ENCODE results near the gene LRP6.

Gene LRP6

GRCh38 chr12:12209043-12209442 is 57.8 kb downstream of the LRP6 start:
- Histone ChIP-seq H3K9ac (ENCODE audit: low read length) (no peak overlapping the region), H3K9me3 (ENCODE audit: control insufficient read depth, low read length) (no peaks in the 10 kb centered on the region), H3K4me1 (ENCODE audit: control insufficient read depth, insufficient read depth, low read length) (peaks cover 3% of the 10 kb centered on the region), H3K4me3 (ENCODE audit: low read length) (no peak overlapping the region), H3K27me3 (ENCODE audit: control insufficient read depth, insufficient read depth, low read length) (no peaks in the 10 kb centered on the region), H3K36me3 (ENCODE audit: control insufficient read depth, insufficient read depth, low read length) (no peaks in the 10 kb centered on the region)

GRCh38 chr12:12207746-12208145 is 59.1 kb downstream of the LRP6 start:
- Histone ChIP-seq H3K36me3 (ENCODE audit: control insufficient read depth, insufficient read depth, low read length) (no peaks in the 10 kb centered on the region), H3K4me3 (ENCODE audit: low read length) (no peak overlapping the region), H3K9ac (ENCODE audit: low read length) (no peak overlapping the region), H3K4me1 (ENCODE audit: control insufficient read depth, insufficient read depth, low read length) (peaks cover 6% of the 10 kb centered on the region), H3K27me3 (ENCODE audit: control insufficient read depth, insufficient read depth, low read length) (no peaks in the 10 kb centered on the region), H3K9me3 (ENCODE audit: control insufficient read depth, low read length) (no peaks in the 10 kb centered on the region)

DNA sequence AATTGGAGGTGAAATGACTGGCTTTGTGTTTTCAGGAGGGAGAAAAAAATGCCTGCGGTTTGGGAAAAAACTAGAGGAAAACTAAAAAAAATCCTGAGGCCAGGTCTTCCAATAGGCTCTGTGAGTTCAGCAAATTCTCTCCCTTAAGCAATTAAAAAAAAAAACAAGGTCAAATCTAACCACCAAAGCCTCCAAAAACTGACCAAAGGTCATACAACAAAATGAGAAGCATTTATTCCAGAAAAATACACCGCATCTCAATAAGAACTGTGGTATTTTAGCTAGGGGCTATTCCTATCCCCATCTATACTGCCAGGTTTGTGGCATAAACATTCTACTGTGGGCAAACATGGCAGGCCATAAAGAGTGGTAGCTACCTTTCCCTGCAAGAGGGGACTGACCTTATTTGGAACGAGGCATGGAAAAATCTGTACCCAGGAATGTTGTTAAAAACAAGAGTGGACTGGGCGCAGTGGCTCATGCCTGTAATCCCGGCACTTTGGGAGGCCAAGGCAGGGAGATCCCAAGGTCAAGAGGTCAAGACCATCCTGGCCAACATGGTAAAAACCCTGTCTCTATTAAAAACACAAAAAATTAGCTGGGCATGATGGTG is 60.0 kb downstream of the LRP6 start:
- no peak overlapping the region for H3K9ac ChIP-seq (ENCODE audit: low read length)
- H3K36me3 ChIP-seq (ENCODE audit: control insufficient read depth, insufficient read depth, low read length), result no peaks in the 10 kb centered on the region
- H3K4me1 ChIP-seq (ENCODE audit: control insufficient read depth, insufficient read depth, low read length), result peaks cover 9% of the 10 kb centered on the region
- no peaks in the 10 kb centered on the region for H3K27me3 ChIP-seq (ENCODE audit: control insufficient read depth, insufficient read depth, low read length)
- H3K9me3 ChIP-seq (ENCODE audit: control insufficient read depth, low read length), result no peaks in the 10 kb centered on the region
- H3K4me3 ChIP-seq (ENCODE audit: low read length), result no peak overlapping the region

GRCh38 chr12:12202747-12203146 is 64.1 kb downstream of the LRP6 start:
- H3K4me3 ChIP-seq (ENCODE audit: low read length), result no peak overlapping the region
- no peaks in the 10 kb centered on the region for H3K27me3 ChIP-seq (ENCODE audit: control insufficient read depth, insufficient read depth, low read length)
- peaks cover 9% of the 10 kb centered on the region for H3K4me1 ChIP-seq (ENCODE audit: control insufficient read depth, insufficient read depth, low read length)
- H3K9ac ChIP-seq (ENCODE audit: low read length), result no peak overlapping the region
- no peaks in the 10 kb centered on the region for H3K9me3 ChIP-seq (ENCODE audit: control insufficient read depth, low read length)
- no peaks in the 10 kb centered on the region for H3K36me3 ChIP-seq (ENCODE audit: control insufficient read depth, insufficient read depth, low read length)

GRCh38 chr12:12202105-12202504 is 64.7 kb downstream of the LRP6 start:
- no peaks in the 10 kb centered on the region for H3K27me3 ChIP-seq (ENCODE audit: control insufficient read depth, insufficient read depth, low read length)
- H3K9ac ChIP-seq (ENCODE audit: low read length), result no peak overlapping the region
- no peak overlapping the region for H3K4me3 ChIP-seq (ENCODE audit: low read length)
- H3K4me1 ChIP-seq (ENCODE audit: control insufficient read depth, insufficient read depth, low read length), result peaks cover 9% of the 10 kb centered on the region
- H3K36me3 ChIP-seq (ENCODE audit: control insufficient read depth, insufficient read depth, low read length), result no peaks in the 10 kb centered on the region
- H3K9me3 ChIP-seq (ENCODE audit: control insufficient read depth, low read length), result no peaks in the 10 kb centered on the region

- H3K4me3 ChIP-seq (ENCODE audit: low read length), result no peak overlapping the region
- no peaks in the 10 kb centered on the region for H3K9me3 ChIP-seq (ENCODE audit: control insufficient read depth, low read length)
- no peak overlapping the region for H3K9ac ChIP-seq (ENCODE audit: low read length)
- H3K27me3 ChIP-seq (ENCODE audit: control insufficient read depth, insufficient read depth, low read length), result no peaks in the 10 kb centered on the region
- peaks cover 9% of the 10 kb centered on the region for H3K4me1 ChIP-seq (ENCODE audit: control insufficient read depth, insufficient read depth, low read length)
- peaks cover 5% of the 10 kb centered on the region for H3K36me3 ChIP-seq (ENCODE audit: control insufficient read depth, insufficient read depth, low read length)
These were observed 65.5 kb downstream of the LRP6 start for GRCh38 chr12:12201274-12201758.

DNA sequence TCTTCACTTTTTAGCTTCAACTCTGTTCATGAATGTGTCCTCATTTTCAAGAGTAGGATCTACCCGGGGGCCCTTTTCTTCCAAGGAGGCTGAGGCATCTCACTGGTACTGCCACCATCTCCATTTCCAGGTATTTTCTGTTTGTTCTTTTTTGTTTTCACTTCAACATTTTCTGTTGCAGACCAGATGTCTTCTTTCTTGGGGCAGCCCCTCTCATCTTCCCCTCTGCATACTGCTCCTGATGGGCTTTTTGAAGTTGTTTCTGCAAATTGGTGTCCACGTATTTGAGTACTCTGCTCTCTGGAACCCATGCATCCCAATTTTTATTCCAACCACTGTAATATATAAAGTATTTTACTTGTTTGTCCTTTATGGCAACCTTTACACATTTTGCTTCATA is 66.5 kb downstream of the LRP6 start:
- Histone ChIP-seq H3K36me3 (ENCODE audit: control insufficient read depth, insufficient read depth, low read length) (peaks cover 5% of the 10 kb centered on the region), H3K9ac (ENCODE audit: low read length) (no peak overlapping the region), H3K4me3 (ENCODE audit: low read length) (no peak overlapping the region), H3K27me3 (ENCODE audit: control insufficient read depth, insufficient read depth, low read length) (no peaks in the 10 kb centered on the region), H3K9me3 (ENCODE audit: control insufficient read depth, low read length) (no peaks in the 10 kb centered on the region), H3K4me1 (ENCODE audit: control insufficient read depth, insufficient read depth, low read length) (peaks cover 9% of the 10 kb centered on the region)

- peaks cover 6% of the 10 kb centered on the region for H3K4me1 ChIP-seq (ENCODE audit: control insufficient read depth, insufficient read depth, low read length)
- no peaks in the 10 kb centered on the region for H3K27me3 ChIP-seq (ENCODE audit: control insufficient read depth, insufficient read depth, low read length)
- peaks cover 5% of the 10 kb centered on the region for H3K36me3 ChIP-seq (ENCODE audit: control insufficient read depth, insufficient read depth, low read length)
- H3K4me3 ChIP-seq (ENCODE audit: low read length), result no peak overlapping the region
- H3K9me3 ChIP-seq (ENCODE audit: control insufficient read depth, low read length), result no peaks in the 10 kb centered on the region
- no peak overlapping the region for H3K9ac ChIP-seq (ENCODE audit: low read length)
These were observed 68.7 kb downstream of the LRP6 start for GRCh38 chr12:12198124-12198523.

- Histone ChIP-seq H3K9ac (ENCODE audit: low read length) (no peak overlapping the region), H3K36me3 (ENCODE audit: control insufficient read depth, insufficient read depth, low read length) (peaks cover 5% of the 10 kb centered on the region), H3K4me1 (ENCODE audit: control insufficient read depth, insufficient read depth, low read length) (peaks cover 6% of the 10 kb centered on the region), H3K4me3 (ENCODE audit: low read length) (no peak overlapping the region), H3K9me3 (ENCODE audit: control insufficient read depth, low read length) (no peaks in the 10 kb centered on the region), H3K27me3 (ENCODE audit: control insufficient read depth, insufficient read depth, low read length) (no peaks in the 10 kb centered on the region)
These were observed 69.7 kb downstream of the LRP6 start for GRCh38 chr12:12197128-12197527.

DNA sequence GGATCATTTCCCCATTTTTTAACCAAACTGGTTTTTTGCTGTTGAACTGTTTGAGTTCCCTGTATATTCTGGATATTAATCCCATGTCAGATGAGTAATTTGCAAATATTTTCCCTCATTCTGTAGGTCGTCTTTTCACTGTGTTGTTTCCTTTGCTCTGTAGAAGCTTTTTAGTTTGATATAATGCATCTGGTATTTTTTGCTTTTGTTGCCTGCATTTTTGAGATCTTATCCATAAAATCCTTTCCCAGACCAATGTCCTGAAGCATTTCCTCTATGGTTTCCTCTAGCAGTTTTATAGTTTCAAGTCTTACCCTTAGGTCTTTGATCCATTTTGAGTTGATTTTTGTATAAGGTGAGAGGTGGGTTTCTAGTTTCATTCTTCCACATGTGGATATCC is 71.3 kb downstream of the LRP6 start:
- H3K9ac ChIP-seq (ENCODE audit: low read length), result no peak overlapping the region
- H3K4me1 ChIP-seq (ENCODE audit: control insufficient read depth, insufficient read depth, low read length), result peaks cover 6% of the 10 kb centered on the region
- H3K36me3 ChIP-seq (ENCODE audit: control insufficient read depth, insufficient read depth, low read length), result peaks cover 5% of the 10 kb centered on the region
- no peak overlapping the region for H3K4me3 ChIP-seq (ENCODE audit: low read length)
- no peaks in the 10 kb centered on the region for H3K27me3 ChIP-seq (ENCODE audit: control insufficient read depth, insufficient read depth, low read length)
- H3K9me3 ChIP-seq (ENCODE audit: control insufficient read depth, low read length), result no peaks in the 10 kb centered on the region

- Histone ChIP-seq H3K9ac (ENCODE audit: low read length) (no peak overlapping the region), H3K36me3 (ENCODE audit: control insufficient read depth, insufficient read depth, low read length) (peaks cover 5% of the 10 kb centered on the region), H3K4me3 (ENCODE audit: low read length) (no peak overlapping the region), H3K4me1 (ENCODE audit: control insufficient read depth, insufficient read depth, low read length) (peaks cover 6% of the 10 kb centered on the region), H3K27me3 (ENCODE audit: control insufficient read depth, insufficient read depth, low read length) (no peaks in the 10 kb centered on the region), H3K9me3 (ENCODE audit: control insufficient read depth, low read length) (no peaks in the 10 kb centered on the region)
These were observed 71.8 kb downstream of the LRP6 start for GRCh38 chr12:12195081-12195480.

- H3K27me3 ChIP-seq (ENCODE audit: control insufficient read depth, insufficient read depth, low read length), result no peaks in the 10 kb centered on the region
- H3K9me3 ChIP-seq (ENCODE audit: control insufficient read depth, low read length), result no peaks in the 10 kb centered on the region
- H3K9ac ChIP-seq (ENCODE audit: low read length), result no peak overlapping the region
- peaks cover 5% of the 10 kb centered on the region for H3K36me3 ChIP-seq (ENCODE audit: control insufficient read depth, insufficient read depth, low read length)
- peaks cover 6% of the 10 kb centered on the region for H3K4me1 ChIP-seq (ENCODE audit: control insufficient read depth, insufficient read depth, low read length)
- H3K4me3 ChIP-seq (ENCODE audit: low read length), result no peak overlapping the region
These were observed 72.6 kb downstream of the LRP6 start for GRCh38 chr12:12194206-12194605.

GRCh38 chr12:12191008-12191407 is 75.8 kb downstream of the LRP6 start:
- Histone ChIP-seq H3K4me1 (ENCODE audit: control insufficient read depth, insufficient read depth, low read length) (peaks cover 6% of the 10 kb centered on the region), H3K27me3 (ENCODE audit: control insufficient read depth, insufficient read depth, low read length) (no peaks in the 10 kb centered on the region), H3K36me3 (ENCODE audit: control insufficient read depth, insufficient read depth, low read length) (no peaks in the 10 kb centered on the region), H3K4me3 (ENCODE audit: low read length) (no peak overlapping the region), H3K9ac (ENCODE audit: low read length) (no peak overlapping the region), H3K9me3 (ENCODE audit: control insufficient read depth, low read length) (no peaks in the 10 kb centered on the region)
